A673 (cell line): ENCODE measurements around the gene MAPKAPK2.

ENCODE experiments used
- EZH2 ChIP-seq: fragments of 200-600 bp; sonication (generic); IDR thresholded peaks from 2 replicates; pipeline ENCODE4 v1.6.1; 2017; ENCODE audit warnings: borderline replicate concordance, low read depth, mild to moderate bottlenecking, mixed read lengths, antibody characterized with exemption, low read length; ENCODE audit not compliant: poor library complexity, severe bottlenecking
- TF ChIP-seq, protein P1 (sequence below): fragments of 300-800, 200-600 bp; sonication (generic); conservative IDR thresholded peaks from 2 replicates; pipeline ENCODE4 v1.5.1; 2017; ENCODE audit warnings: low read depth, mild to moderate bottlenecking, antibody characterized with exemption, low read length, moderate library complexity, mixed read lengths

DNA sequence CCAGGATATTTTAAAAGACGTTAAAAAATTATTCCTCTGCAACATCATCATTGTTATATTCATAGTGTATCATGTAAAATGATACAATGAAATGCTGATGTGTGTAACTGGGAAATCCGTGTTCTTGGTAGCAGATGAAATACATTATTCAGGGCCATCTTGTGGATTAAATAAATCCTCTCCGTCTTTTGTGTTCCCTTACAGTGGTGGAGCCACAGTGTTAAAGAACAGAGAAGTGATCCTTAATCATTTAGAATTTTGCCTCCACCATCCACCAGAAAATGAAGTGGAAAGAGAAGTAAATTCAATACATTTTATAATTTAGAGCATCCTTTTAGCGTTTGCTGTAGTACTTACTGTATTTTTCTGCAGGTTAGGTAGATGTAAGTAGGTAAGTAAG lies 48.0 kb upstream of the MAPKAPK2 start:
- TF ChIP-seq, protein P1, sequence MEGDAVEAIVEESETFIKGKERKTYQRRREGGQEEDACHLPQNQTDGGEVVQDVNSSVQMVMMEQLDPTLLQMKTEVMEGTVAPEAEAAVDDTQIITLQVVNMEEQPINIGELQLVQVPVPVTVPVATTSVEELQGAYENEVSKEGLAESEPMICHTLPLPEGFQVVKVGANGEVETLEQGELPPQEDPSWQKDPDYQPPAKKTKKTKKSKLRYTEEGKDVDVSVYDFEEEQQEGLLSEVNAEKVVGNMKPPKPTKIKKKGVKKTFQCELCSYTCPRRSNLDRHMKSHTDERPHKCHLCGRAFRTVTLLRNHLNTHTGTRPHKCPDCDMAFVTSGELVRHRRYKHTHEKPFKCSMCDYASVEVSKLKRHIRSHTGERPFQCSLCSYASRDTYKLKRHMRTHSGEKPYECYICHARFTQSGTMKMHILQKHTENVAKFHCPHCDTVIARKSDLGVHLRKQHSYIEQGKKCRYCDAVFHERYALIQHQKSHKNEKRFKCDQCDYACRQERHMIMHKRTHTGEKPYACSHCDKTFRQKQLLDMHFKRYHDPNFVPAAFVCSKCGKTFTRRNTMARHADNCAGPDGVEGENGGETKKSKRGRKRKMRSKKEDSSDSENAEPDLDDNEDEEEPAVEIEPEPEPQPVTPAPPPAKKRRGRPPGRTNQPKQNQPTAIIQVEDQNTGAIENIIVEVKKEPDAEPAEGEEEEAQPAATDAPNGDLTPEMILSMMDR, result no peak
- TF ChIP-seq EZH2, result no peak
